HEK293 (cell line): Measurements from ENCODE around the gene SSB.
"Not testable (repeated sequence)": the region's sequence is repeated elsewhere in the genome, so short reads cannot be mapped to it uniquely, and the experiment has no call there.

Source experiments
- CTCF ChIA-PET: fragments of 350-600 bp; formaldehyde crosslinking; extraction: SDS; loops from one replicate; lab custom pipeline; 2021; ENCODE audit warnings: antibody characterized with exemption; lab: Yijun Ruan, JAX
- POLR2A ChIA-PET: fragments of 300-600 bp; formaldehyde crosslinking; extraction: SDS; loops from one replicate; lab custom pipeline; 2020; ENCODE audit warnings: antibody characterized with exemption, inconsistent platforms; lab: Yijun Ruan, JAX
- H3K27ac ChIP-seq: fragments of 200-500 bp; sonication (Bioruptor generic); 2 replicates; pipeline ENCODE4 v1.5.1; 2014; ENCODE audit warnings: low read depth, low read length, control low read depth, inconsistent platforms; ENCODE audit errors: extremely low read depth
- H3K36me3 ChIP-seq, 2 experiments: fragments of 200-500 bp in 1 of 2; sonication (Bioruptor generic) in 1 of 2; 1 replicate in 1 of 2; 2 replicates in 1 of 2; pipeline ENCODE4 v1.5.1; 2014 to 2017; ENCODE audit warnings: inconsistent platforms in 2 of 2, low read length in 2 of 2; ENCODE audit not compliant: control insufficient read depth in 2 of 2, insufficient read depth in 1 of 2
- H3K4me1 ChIP-seq: fragments of 200-500 bp; sonication (Bioruptor generic); 2 replicates; pipeline ENCODE4 v1.5.1; 2014; ENCODE audit warnings: mild to moderate bottlenecking, low read length, inconsistent platforms; ENCODE audit not compliant: control insufficient read depth, insufficient read depth
- H3K4me3 ChIP-seq: 2 replicates; pipeline ENCODE4 v1.5.1; 2011; ENCODE audit warnings: low read depth, mild to moderate bottlenecking, control low read depth, low read length, moderate library complexity
- H3K9me3 ChIP-seq: fragments of 200-500 bp; sonication (Bioruptor generic); 2 replicates; pipeline ENCODE4 v1.5.1; 2014; ENCODE audit warnings: low read depth, low read length, inconsistent platforms; ENCODE audit not compliant: control insufficient read depth, insufficient read depth
- ELK4 ChIP-seq: IDR thresholded peaks from 2 replicates; pipeline ENCODE4 v1.6.1; 2011; ENCODE audit warnings: mild to moderate bottlenecking, low read depth, low read length, borderline replicate concordance
- KLF17 ChIP-seq: fragments of 450-650 bp; formaldehyde crosslinking; IDR thresholded peaks from 2 replicates; pipeline ENCODE4 v1.5.1; 2016; ENCODE audit warnings: missing biosample characterization, missing genetic modification characterization
- OSR2 ChIP-seq: fragments of 450-650 bp; formaldehyde crosslinking; IDR thresholded peaks from 2 replicates; pipeline ENCODE4 v1.5.1; 2016; ENCODE audit warnings: missing biosample characterization, missing genetic modification characterization
- SCRT2 ChIP-seq: fragments of 450-650 bp; formaldehyde crosslinking; IDR thresholded peaks from 2 replicates; pipeline ENCODE4 v1.5.1; 2016; ENCODE audit warnings: missing biosample characterization, missing genetic modification characterization
- SP3 ChIP-seq: fragments of 450-650 bp; formaldehyde crosslinking; IDR thresholded peaks from 2 replicates; pipeline ENCODE4 v1.5.1; 2016; ENCODE audit warnings: missing biosample characterization, missing genetic modification characterization
- ZNF121 ChIP-seq: fragments of 450-650 bp; formaldehyde crosslinking; IDR thresholded peaks from 2 replicates; pipeline ENCODE4 v1.5.1; 2016; ENCODE audit warnings: missing biosample characterization, missing genetic modification characterization
- ZNF146 ChIP-seq: fragments of 450-650 bp; formaldehyde crosslinking; IDR thresholded peaks from 2 replicates; pipeline ENCODE4 v1.5.1; 2016; ENCODE audit warnings: missing biosample characterization, missing genetic modification characterization
- ZNF155 ChIP-seq: fragments of 450-650 bp; formaldehyde crosslinking; IDR thresholded peaks from 2 replicates; pipeline ENCODE4 v1.5.1; 2016; ENCODE audit warnings: missing biosample characterization, missing genetic modification characterization
- ZNF2 ChIP-seq: fragments of 450-650 bp; formaldehyde crosslinking; IDR thresholded peaks from 2 replicates; pipeline ENCODE4 v1.5.1; 2016; ENCODE audit warnings: missing biosample characterization, missing genetic modification characterization
- ZNF202 ChIP-seq: fragments of 450-650 bp; formaldehyde crosslinking; IDR thresholded peaks from 2 replicates; pipeline ENCODE4 v1.5.1; 2016; ENCODE audit warnings: missing biosample characterization, missing genetic modification characterization, borderline replicate concordance
- ZNF248 ChIP-seq: fragments of 450-650 bp; formaldehyde crosslinking; IDR thresholded peaks from 2 replicates; pipeline ENCODE4 v1.5.1; 2017; ENCODE audit warnings: missing biosample characterization, missing genetic modification characterization
- ZNF350 ChIP-seq: fragments of 450-650 bp; formaldehyde crosslinking; IDR thresholded peaks from 2 replicates; pipeline ENCODE4 v1.5.0; 2017; ENCODE audit warnings: missing biosample characterization, mild to moderate bottlenecking, missing genetic modification characterization
- ZNF366 ChIP-seq: fragments of 450-650 bp; formaldehyde crosslinking; conservative IDR thresholded peaks from 2 replicates; pipeline ENCODE4 v1.5.1; 2016; ENCODE audit warnings: missing biosample characterization, missing genetic modification characterization
- ZNF473 ChIP-seq: fragments of 450-650 bp; formaldehyde crosslinking; IDR thresholded peaks from 2 replicates; pipeline ENCODE4 v1.5.1; 2017; ENCODE audit warnings: missing biosample characterization, missing genetic modification characterization
- ZNF664 ChIP-seq: fragments of 450-650 bp; formaldehyde crosslinking; IDR thresholded peaks from 2 replicates; pipeline ENCODE4 v1.5.1; 2016; ENCODE audit warnings: missing biosample characterization, missing genetic modification characterization
- ZSCAN16 ChIP-seq: fragments of 450-650 bp; formaldehyde crosslinking; IDR thresholded peaks from 2 replicates; pipeline ENCODE4 v1.5.1; 2016; ENCODE audit warnings: missing biosample characterization, missing genetic modification characterization
- TF ChIP-seq, protein P1 (sequence below): fragments of 450-650 bp; formaldehyde crosslinking; IDR thresholded peaks from 2 replicates; pipeline ENCODE4 v1.5.1; 2016; ENCODE audit warnings: missing biosample characterization, missing genetic modification characterization
- TF ChIP-seq, protein P2 (sequence below): fragments of 450-650 bp; formaldehyde crosslinking; IDR thresholded peaks from 2 replicates; pipeline ENCODE4 v1.5.1; 2016; ENCODE audit warnings: missing biosample characterization, missing genetic modification characterization
- TF ChIP-seq, protein P3 (sequence below): fragments of 450-650 bp; formaldehyde crosslinking; IDR thresholded peaks from 2 replicates; pipeline ENCODE4 v1.5.1; 2016; ENCODE audit warnings: missing biosample characterization, missing genetic modification characterization
- TF ChIP-seq, protein P4 (sequence below): fragments of 450-650 bp; formaldehyde crosslinking; IDR thresholded peaks from 2 replicates; pipeline ENCODE4 v1.5.1; 2017; ENCODE audit warnings: missing biosample characterization, missing genetic modification characterization

SSB gene

DNA sequence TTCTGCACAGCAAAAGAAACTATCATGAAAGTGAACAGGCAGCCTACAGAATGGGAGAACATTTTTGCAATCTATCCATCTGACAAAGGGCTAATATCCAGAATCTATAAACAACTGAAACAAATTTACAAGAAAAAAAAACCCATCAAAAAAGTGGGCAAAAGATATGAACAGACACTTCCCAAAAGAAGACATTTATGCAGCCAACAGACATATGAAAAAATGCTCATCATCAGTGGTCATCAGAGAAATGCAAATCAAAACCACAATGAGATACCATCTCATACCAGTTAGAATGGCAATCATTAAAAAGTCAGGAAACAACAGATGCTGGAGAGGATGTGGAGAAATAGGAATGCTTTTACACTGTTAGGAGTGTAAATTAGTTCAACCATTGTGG is 18.3 kb downstream of the SSB start:
- CTCF ChIA-PET, H3K4me1 ChIP-seq, H3K27ac ChIP-seq, H3K9me3 ChIP-seq, POLR2A ChIA-PET, H3K4me3 ChIP-seq: not testable (repeated sequence)
- H3K36me3 ChIP-seq, result peaks cover 34 to 81% of the 10 kb centered on the region in 2 experiments

- TF ChIP-seq, protein P1, sequence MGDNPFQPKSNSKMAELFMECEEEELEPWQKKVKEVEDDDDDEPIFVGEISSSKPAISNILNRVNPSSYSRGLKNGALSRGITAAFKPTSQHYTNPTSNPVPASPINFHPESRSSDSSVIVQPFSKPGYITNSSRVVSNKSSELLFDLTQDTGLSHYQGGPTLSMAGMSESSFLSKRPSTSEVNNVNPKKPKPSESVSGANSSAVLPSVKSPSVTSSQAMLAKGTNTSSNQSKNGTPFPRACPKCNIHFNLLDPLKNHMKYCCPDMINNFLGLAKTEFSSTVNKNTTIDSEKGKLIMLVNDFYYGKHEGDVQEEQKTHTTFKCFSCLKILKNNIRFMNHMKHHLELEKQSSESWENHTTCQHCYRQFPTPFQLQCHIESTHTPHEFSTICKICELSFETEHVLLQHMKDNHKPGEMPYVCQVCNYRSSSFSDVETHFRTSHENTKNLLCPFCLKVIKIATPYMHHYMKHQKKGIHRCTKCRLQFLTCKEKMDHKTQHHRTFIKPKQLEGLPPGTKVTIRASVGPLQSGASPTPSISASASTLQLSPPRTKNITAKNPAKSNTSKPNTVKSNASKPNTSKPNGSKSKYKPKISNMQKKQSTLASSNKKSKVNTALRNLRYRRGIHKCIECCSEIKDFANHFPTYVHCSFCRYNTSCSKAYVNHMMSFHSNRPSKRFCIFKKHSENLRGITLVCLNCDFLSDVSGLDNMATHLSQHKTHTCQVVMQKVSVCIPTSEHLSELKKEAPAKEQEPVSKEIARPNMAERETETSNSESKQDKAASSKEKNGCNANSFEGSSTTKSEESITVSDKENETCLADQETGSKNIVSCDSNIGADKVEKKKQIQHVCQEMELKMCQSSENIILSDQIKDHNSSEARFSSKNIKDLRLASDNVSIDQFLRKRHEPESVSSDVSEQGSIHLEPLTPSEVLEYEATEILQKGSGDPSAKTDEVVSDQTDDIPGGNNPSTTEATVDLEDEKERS, result 0 out of 2 replicates have a peak, but pooled peaks have one; percentile 41
- TF ChIP-seq ZNF202 (tag by site-specific recombination) (0 out of 2 replicates have a peak, but pooled peaks have one; percentile 38), ZNF146 (tag by site-specific recombination) (peak; percentile 97)
- TF ChIP-seq, protein P2, sequence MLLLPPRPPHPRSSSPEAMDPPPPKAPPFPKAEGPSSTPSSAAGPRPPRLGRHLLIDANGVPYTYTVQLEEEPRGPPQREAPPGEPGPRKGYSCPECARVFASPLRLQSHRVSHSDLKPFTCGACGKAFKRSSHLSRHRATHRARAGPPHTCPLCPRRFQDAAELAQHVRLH (tag by site-specific recombination), result 0 out of 2 replicates have a peak, but pooled peaks have one; percentile 60
- H3K4me3 ChIP-seq, POLR2A ChIA-PET, H3K9me3 ChIP-seq, H3K27ac ChIP-seq, H3K4me1 ChIP-seq: not testable (repeated sequence)
- peaks cover 30 to 77% of the 10 kb centered on the region in 2 experiments for H3K36me3 ChIP-seq
- CTCF ChIA-PET, result interaction anchor here (0.9 kb wide), 1 partner anchor 111 kb away, joined by 4 read pairs; no protein-coding TSS in a partner anchor
Measured at GRCh38 chr2:169817369-169817768, 18.7 kb downstream of the SSB start.

DNA sequence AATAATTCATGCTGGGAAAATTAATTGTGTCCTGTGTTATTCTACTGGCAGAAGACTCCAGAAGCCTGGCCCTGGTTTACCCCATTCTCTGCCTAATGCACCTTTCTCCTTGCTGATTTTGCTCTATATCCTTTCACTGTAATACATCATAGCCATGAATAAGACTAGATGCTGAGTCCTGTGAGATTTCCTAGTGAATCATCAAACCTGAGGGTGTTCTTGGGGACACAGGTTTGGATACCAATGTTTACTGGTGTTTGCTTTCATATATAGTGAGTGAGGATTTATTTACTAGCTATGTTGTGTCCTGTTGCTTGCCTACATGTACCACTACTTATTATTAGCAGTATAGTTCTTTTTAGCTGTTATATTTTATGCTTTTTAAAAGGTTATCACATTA is 19.6 kb downstream of the SSB start:
- no peaks in the 10 kb centered on the region for H3K9me3 ChIP-seq
- peaks cover 28 to 68% of the 10 kb centered on the region in 2 experiments for H3K36me3 ChIP-seq
- no peak overlapping the region for H3K27ac ChIP-seq
- no peak for TF ChIP-seq ZNF248 (tag by site-specific recombination)
- TF ChIP-seq, protein P3, sequence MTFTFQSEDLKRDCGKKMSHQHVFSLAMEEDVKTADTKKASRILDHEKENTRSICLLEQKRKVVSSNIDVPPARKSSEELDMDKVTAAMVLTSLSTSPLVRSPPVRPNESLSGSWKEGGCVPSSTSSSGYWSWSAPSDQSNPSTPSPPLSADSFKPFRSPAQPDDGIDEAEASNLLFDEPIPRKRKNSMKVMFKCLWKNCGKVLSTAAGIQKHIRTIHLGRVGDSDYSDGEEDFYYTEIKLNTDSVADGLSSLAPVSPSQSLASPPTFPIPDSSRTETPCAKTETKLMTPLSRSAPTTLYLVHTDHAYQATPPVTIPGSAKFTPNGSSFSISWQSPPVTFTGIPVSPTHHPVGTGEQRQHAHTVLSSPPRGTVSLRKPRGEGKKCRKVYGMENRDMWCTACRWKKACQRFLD (tag by site-specific recombination), result no peak
- ChIA-PET CTCF (interaction anchor here (0.6 to 0.9 kb wide), 3 partner anchors 8 to 366 kb away, joined by 3 to 4 read pairs (median 3); no protein-coding TSS in a partner anchor), POLR2A (no interaction called here)
- no peak overlapping the region for H3K4me3 ChIP-seq
- H3K4me1 ChIP-seq, result no peaks in the 10 kb centered on the region; the same call in 1 of the 2 replicates

- no peak overlapping the region for H3K27ac ChIP-seq
- ChIA-PET CTCF (interaction anchor here (0.6 to 0.8 kb wide), 2 partner anchors 82 to 993 kb away, joined by 3 to 4 read pairs; no protein-coding TSS in a partner anchor), POLR2A (no interaction called here)
- no peaks in the 10 kb centered on the region for H3K9me3 ChIP-seq
- no peak overlapping the region for H3K4me3 ChIP-seq
- H3K36me3 ChIP-seq, result peaks cover 20 to 60% of the 10 kb centered on the region in 2 experiments
- H3K4me1 ChIP-seq, result no peaks in the 10 kb centered on the region; the same call in 1 of the 2 replicates
- TF ChIP-seq ZNF664 (tag by site-specific recombination) (no peak), ZNF350 (no peak), ZSCAN16 (tag by site-specific recombination) (0 out of 2 replicates have a peak, but pooled peaks have one; percentile 33), ZNF155 (tag by site-specific recombination) (no peak), SP3 (tag by site-specific recombination) (no peak), OSR2 (tag by site-specific recombination) (no peak), ZNF366 (tag by site-specific recombination) (no peak), KLF17 (tag by site-specific recombination) (no peak), ZNF473 (tag by site-specific recombination) (no peak), ZNF121 (tag by site-specific recombination) (no peak), SCRT2 (tag by site-specific recombination) (no peak), ZNF2 (tag by site-specific recombination) (no peak), ELK4 (no peak)
- TF ChIP-seq, protein P4, sequence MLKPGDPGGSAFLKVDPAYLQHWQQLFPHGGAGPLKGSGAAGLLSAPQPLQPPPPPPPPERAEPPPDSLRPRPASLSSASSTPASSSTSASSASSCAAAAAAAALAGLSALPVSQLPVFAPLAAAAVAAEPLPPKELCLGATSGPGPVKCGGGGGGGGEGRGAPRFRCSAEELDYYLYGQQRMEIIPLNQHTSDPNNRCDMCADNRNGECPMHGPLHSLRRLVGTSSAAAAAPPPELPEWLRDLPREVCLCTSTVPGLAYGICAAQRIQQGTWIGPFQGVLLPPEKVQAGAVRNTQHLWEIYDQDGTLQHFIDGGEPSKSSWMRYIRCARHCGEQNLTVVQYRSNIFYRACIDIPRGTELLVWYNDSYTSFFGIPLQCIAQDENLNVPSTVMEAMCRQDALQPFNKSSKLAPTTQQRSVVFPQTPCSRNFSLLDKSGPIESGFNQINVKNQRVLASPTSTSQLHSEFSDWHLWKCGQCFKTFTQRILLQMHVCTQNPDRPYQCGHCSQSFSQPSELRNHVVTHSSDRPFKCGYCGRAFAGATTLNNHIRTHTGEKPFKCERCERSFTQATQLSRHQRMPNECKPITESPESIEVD (tag by site-specific recombination), result peak; percentile 59
Measured at GRCh38 chr2:169819106-169819505, 20.4 kb downstream of the SSB start.
